ENCODE measurements around the gene MGMT.

MGMT gene

DNA sequence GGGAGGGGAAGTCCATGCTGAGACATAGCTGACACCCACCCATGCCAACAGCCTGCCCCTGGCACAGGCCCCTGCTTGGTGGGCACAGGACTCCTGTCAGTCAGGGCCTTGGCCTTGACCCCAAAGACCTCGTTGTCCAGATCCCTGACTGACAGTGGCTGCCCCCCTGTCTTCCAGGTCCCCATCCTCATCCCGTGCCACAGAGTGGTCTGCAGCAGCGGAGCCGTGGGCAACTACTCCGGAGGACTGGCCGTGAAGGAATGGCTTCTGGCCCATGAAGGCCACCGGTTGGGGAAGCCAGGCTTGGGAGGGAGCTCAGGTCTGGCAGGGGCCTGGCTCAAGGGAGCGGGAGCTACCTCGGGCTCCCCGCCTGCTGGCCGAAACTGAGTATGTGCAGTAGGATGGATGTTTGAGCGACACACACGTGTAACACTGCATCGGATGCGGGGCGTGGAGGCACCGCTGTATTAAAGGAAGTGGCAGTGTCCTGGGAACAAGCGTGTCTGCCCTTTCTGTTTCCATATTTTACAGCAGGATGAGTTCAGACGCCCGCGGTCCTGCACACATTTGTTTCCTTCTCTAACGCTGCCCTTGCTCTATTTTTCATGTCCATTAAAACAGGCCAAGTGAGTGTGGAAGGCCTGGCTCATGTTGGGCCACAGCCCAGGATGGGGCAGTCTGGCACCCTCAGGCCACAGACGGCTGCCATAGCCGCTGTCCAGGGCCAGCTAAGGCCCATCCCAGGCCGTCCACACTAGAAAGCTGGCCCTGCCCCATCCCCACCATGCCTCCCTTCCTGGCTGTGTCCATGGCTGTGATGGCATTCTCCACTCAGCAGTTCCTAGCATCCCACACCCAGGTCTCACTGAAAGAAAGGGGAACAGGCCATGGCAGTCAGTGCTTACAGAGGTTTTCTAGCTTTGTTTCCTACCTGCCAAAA is 299.8 kb downstream of the MGMT start:
- no peak for DNase-seq

DNA sequence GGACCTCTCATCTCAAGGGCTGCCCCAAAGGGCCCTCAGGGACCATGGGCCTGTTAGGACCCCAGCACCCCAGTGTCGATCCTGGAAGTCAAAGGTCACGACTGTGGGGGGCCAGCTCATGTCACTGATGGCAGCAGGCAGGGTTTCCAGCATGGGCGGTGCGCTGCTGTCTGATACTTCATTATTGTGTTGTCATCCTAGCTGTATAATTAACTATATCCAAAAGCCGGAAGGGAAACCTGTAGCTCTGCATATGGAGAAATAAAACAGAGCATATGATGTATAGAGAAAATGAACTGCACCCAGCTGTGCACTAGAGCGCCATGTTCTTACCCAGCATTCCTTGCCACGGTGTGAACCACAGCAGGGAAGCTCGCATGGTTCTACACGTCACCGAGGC is 300.7 kb downstream of the MGMT start:
- DNase-seq: no peak

DNA sequence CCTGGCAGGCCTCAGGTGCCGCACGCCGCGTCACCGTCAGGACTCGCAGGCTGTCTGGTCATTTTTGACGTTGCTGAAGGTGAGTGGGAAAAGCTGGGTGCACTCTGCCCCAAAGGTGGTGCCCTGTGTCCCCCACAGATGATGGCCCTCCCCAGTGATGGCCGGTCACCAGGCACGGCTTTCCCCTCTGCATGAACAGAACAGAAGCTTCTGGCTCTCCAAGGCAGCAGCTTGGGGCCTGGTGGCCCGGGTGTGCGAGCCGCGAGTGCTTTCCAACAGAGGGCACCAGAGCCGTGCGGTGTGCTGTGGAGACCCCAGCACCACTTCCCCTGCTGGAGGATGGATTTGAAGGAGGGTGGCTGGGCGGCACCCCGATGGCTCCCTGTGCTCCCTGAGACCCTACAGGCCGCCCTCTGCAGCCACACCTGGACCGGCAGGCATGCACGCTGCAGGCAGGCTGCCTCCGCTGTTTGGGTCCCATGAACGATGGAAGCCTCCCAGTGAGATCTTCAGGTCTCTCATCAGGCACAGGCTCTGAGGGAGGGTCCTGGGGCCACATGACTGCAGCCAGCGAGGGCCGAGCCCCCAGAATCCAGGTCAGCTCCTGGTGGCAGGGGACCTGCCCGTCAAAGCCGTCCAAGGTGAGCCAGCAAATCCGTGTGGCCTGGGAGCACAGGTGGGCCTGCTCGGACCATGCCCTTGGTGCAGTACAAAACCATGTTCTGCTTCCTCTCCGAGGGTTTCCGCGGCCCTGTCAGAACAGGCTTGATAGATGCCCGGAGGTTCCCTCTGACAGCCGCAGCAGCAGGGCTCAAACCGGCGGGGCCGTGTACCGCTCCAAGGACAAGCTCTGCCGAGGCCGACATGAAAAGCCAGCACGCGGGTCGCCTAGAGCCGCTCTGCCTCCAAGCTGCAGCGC is 301.7 kb downstream of the MGMT start:
- DNase-seq: no peak

DNA sequence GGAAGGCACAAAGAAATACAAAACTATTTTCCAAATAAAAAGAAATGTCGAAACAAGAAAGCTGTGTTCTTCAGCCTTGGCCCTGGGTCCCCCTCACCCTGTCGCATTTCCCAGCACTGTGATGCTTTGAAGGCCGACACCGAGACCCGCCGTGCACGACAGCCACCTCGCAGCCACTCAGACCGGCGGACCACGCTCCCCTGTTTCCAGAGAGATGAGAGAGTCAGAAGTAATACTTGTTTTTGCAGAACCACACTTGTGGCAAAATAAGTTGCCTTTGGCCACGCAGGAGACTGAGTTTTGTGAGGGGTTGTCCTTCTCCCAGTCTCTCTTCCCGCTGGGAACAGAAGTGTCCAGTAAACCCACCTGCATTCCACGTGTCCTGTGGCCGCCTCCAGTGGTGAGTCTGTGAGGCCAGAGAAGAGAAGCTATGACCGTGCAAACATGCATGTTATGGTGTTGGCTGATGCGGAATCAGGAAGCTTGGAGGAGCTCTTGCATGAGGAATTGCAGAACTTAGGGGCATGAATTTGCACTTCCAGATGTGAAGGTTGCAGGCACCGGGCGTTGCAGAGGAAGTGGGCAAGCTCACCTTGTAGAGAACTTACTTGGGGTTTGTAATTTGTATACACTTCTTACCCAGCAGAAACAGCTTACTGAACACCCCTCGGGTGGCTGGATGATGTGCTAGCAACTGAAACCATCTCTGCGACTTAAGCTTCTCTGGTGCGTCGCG is 302.5 kb downstream of the MGMT start:
- no peak for DNase-seq

DNA sequence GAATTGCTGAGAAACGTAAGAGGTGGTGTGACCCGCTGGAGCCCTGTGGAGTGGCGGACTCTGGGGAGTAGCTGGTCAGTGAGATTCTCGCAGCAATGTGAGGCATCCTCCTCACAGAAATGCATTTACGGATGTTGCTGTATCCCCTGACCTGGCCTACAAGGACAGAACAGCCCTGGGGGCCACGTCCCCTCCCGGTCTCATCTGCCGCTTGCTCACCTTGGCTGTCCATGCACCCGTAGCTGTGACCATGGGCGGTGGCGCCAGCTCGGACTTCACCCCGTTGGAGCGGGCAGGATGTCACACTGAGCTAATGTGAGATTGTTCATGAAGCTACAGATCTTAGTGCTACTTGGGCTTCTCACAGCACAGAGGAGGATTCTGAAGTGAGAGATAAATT is 303.2 kb downstream of the MGMT start:
- DNase-seq: no peak

DNA sequence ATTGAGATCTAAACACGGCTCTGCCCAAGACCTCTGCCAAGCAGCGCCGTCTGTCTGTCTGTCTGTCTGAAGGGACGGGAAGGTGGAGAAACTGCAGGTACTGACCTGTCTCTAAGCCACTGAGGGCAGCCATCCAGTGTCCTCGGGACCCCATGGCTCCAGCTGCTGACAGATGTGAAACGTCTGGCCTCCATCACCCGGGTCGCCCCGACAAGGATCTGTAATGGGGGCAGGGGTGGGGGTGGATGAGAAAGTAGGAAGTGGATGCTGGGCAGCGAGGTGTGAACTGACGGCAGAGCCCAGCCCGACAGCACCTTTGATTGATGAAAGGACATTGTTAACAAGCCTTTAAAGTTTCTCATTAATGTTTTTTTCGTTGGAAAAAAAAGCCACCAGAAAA is 304.0 kb downstream of the MGMT start:
- no peak for DNase-seq

DNA sequence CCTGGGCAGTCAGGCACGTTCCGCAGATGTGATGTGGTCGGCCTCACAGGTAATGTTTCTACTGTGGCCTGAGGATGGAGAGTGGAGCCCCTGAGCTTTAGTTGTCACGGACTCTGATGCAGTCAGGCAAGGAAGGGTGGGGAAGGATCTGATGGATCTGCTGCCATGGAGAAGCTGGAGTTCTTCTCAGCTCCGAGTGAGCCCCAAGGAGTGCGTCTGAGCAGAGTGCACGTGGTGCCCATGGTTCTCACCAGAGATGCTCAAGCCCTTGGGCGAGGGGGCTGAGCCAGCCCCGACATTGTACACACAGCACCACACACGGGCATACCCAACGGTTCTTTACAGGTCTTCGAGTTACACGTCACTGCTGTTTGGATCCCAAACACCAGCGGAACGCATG is 304.5 kb downstream of the MGMT start:
- DNase-seq: no peak

DNA sequence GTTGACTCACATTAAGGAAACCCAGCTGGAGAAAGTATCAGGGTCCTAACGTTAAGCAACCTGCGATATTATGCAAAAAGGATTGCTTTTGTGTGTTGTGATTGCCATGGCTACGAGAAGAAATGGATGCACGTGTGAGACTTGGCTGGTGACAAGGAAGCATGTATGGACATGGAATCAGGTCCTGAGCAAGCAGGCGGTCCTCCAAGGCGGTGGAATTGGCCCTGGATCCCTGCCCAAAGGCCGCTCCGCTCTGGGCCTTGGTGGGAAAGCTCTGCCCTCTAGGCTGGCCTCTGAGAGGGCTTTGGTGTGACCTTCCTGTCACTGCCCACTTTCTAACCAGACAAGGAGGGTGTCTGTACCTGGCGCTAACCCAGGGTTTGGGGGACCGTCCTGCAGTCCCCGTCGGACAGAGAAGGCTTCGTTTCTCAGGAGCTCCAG is 305.0 kb downstream of the MGMT start:
- no peak for DNase-seq

DNA sequence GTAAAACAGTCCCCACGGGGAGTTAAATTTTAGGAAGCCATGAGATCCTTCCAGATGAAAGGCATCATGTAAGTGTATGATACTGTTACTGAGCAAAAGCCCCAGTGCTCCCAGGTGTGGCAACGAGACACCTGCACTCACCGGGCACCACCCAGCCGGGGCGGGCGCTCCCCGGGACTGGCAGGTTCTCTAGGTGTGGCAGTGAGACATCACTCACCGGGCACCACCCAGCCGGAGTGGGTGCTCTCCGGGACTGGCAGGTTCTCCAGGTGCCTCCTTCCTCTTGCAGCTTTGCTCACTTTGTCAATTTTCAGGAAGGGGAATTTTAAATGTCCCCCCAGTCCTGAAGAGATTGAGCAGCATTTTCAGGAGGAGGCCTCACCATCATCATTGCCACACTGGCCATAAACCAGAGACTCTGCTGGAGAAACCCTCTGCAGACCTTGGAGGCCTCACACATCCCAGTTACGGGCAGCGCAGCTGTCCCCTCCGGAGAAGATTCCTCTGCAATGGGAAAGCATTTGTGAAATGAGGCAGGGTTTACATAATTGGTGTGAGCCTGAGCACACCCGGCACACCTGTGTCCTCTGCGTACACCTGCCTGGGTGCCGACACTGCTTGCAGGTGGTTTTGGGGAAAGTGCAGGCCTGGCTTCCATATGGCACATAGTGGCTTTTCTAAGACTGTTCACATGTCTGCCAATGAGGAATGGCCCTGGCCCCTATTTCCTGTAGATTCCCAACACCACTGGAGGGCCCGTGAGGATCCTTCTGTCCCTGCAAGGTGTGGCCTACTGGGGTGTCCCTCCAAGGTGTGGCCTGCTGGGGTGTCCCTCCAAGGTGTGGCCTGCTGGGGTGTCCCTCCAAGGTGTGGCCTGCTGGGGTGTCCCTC is 305.7 kb downstream of the MGMT start:
- DNase-seq: no peak

DNA sequence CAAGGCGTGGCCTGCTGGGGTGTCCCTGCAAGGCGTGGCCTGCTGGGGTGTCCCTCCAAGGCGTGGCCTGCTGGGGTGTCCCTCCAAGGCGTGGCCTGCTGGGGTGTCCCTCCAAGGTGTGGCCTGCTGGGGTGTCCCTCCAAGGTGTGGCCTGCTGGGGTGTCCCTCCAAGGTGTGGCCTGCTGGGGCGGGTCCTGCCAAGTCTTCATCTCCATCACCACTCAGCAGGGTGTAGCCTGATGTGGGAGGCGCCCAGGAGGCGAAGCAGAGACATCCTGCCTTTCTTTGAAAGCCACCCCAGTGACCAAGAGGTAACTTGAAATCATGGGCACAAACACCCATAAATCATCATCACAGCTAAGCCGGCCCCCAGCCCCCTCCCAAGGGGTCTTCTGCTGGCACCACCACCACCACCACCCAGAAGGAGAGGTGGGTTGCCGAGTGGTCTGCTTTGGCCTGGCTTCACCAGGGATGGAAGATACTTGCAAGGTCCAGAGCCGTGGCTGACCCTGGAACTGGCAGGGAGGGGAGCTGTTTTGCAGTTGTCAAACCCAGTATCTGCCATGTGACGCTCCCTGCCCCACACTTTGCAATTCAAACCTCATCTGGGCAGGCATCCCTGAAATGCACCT is 306.4 kb downstream of the MGMT start:
- DNase-seq: no peak

DNA sequence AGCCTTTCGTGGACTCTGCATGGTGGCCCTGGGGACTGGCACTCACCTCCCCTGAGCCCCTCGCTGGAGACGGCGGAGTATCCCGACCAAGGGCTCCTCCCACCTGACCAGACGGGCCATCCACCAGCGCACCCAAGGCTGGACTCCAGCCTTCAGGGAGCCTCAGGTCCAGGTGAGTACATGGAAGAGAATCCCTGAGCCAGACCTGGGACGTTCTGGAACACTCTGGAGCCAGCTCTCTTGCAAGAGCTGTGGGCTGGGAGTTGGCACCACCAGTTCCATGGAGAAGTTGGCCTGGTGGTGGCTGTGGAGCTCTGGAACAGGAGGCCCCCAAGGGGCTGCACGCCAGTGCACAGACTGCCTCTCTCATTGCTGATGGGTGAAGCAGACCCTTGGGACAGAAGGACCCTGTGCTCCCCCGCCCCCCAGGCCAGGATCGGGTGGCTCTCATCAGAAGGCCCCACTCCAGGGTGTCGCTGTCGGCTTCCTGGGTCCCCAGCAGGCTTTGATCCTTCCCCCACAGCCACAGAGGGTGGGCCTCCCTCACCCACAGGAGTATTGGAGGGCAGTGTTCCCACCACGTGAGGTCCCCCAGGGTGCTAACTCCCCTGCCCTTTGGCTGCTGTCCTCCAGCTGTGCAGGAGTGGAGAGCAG is 307.2 kb downstream of the MGMT start:
- no peak for DNase-seq

DNA sequence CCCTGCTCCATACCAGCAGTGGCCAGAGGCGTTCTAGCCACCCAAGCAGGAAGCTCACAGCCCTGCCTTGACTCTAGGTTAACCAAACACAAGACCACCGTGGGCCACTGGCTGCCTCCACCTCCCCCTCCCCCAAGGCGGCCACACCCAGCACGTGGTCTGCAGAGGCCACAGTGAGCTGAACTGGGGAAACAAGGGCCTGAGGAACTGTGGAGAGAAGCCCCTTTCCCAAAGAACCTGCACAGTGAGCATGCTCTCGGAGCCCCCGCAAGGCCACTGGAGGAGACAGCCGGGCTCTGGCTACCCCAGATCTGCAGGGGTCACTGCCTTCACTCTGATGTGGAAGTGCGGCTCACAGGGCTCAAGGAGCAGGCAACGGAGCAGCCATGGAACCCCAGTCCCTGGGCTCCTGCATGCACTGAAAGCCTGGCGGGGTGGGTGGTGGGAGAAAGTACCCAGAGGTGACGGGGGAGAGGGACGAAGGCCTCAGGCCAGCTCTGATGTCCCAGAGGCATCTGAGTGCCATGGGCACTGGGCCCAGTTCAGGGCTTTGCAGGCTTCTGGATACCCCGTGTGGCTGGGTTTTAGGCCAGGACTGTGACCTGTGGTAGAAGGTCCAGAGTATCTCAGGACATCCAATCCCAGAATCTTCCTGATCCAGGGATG is 307.8 kb downstream of the MGMT start:
- DNase-seq: no peak

DNA sequence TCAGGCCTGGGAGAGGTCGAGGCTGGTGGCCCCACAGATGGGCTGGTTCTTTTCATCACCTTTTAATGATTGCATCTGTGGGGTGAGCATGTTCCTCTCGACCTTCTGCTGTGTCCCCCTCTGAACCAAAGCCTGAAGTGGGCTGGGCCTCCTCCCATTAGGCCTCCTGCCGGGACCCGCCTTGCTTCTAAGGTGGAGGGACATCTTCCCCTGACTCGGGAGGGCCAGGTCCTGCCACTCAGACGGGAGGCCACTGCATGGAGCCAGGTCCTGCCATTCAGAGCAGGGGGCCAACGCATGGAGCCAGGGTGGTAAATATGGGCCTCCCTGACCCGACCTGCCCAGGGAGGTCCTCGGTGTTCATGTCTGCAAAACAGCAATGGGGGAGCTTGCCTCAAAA is 308.6 kb downstream of the MGMT start:
- no peak for DNase-seq

DNA sequence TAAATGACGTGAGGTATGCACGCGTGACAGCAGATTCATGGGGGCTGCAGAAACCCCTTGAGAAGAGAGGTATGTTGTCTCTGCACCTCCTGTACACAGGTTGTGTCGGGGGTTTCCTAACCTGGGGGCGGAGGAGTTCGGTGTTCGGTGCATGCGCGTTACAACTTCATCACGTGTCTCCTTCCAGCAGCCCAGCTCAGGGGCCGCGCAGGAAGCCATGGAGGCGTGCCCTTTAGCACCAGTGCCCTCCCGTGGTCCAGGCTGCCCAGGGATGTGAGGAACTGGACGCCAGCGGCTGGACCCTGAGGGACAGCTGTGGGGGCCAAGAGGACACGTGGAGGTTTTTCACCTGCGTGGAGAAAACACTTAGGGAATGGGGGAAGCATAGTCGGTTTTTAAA is 310.6 kb downstream of the MGMT start:
- DNase-seq: no peak

DNA sequence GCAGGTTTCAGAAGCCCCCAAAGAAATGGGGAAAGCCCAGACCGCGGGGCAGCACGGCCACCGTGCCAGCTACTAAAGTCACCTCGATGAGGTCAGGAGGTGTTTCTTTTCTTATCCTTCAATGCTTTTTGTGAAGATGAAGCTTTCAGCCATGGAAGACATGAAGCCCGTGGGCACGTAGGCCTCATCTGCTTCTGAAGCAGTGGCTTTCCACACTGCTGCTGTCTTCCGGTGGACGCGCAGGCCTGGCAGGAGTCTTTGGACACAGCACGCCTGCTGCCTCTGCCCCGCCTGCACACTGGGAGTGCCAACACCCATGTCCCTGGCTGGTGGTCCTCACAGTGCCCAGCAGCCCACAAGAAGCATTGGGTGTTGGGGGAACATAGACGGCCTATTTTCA is 311.5 kb downstream of the MGMT start:
- DNase-seq: no peak

DNA sequence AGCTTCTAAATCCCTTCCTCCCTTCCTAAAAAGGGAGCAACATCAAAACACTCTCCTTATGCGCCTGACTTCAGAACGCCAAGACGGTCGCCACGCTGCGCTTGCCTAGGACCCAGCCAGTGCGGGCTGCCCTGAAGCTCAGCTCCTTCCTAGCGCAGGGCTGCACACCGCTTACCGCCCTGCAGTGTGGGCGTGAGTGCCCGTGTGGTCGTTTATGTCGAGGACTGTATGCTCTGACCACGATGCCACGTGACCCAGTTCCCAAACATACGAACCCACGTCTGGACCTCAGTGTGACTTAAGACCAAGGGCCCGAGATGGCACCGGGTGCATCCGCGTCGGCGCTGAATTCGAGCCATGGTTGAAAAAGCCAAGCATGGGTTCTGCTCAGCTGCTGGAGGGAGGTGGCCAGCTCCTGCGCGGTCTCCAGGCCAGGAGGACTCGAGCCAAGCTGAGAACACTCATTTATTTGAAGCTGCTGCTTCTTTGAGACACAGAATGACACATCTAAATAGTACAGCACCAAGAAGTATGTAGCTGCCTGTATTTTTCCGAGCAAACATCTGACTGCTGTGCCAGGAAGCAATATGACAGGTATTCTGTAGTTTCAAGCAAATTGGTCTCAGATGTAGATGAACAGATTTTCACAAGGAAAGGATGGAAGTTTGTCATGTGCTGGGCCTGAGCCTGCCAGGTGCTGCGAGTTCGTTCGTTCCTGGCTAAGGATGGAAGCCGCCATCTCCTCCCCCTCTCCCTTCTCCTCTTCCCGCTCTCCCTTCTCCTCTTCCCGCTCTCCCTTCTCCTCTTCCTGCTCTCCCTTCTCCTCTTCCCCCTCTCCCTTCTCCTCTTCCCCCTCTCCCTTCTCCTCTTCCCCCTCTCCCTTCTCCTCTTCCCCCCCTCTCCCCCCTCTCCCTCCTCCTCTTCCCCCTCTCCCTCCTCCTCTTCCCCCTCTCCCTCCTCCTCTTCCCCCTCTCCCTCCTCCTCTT is 312.4 kb downstream of the MGMT start:
- no peak for DNase-seq

DNA sequence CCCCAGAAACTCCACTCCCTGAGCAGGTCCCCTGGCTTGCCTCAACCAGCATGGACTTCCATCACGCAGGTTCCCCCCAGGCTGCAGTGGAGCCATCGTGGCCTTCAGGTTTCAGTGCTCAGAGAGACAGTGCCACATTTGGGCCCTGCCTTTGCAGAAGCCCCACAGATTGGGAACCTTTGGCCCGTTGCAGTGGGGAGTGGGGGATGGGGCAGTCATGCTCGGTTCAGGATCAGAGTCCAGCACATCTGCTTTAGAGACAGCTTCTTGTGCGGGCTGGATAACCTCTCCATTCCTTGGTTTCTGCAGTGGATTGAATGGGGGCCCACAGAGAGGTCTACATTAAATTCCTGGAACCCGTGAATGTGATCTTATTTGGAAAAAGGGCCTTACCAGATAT is 313.2 kb downstream of the MGMT start:
- no peak for DNase-seq

DNA sequence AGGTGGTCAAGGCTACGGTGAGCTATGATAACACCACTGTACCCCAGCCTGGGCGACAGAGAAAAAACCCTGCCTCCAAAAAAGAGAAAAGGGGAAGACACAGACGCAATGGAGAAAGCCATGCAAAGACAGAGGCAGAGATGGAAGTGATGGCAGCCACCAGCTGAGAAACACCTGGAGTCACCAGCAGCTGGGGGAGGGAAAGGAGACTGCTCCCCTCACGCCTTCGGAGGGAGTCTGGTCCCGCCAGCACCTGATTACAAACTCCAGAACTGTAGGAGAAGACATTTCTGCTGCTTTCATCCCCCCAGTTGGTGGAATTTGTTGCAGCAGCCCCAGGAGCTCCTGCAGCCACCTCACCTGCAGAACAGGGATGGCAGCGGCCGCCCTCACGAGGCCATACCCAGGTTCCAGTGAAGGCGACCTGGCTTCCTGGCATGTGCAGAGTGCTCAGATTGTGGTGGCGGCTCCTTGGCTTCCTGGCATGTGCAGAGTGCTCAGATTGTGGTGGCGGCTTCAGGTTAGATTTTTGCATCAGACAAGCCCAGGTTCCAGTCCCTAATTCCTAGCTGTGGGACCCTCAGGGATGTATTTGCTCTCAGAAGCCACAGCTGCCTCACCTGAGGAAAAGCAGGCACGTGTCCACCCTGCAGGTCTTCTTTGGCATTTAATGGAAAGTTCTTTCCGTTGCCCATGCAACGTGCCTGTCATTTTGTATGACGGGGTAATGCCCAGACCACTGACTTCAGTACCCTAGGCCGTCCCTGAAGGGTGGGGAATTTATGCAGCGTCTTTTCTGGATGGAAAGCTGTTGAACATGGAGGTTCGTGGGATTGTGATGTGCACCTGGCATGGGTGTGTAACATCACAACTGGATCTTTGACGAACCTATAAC is 314.1 kb downstream of the MGMT start:
- no peak for DNase-seq
